Endothelial cell of umbilical vein (primary cell): ENCODE measurements around the gene MTA1. TPM values are rescaled to one million over a fixed set of nuclear protein-coding genes. Genes with fewer than 3 reads are reported as not detected.

Experiments
- BruUV-seq: library from RNA; stranded (reverse); fragments of 400-500 nt; replicated peaks from 2 replicates; lab custom pipeline; 2021; lab: Mats Ljungman, UMichigan
- CTCF ChIA-PET: fragments of 300-600, 350-600 bp; sonication (Branson Sonifier 250); formaldehyde crosslinking; loops from one replicate; lab custom pipeline; 2021; ENCODE audit warnings: antibody characterized with exemption, inconsistent platforms; lab: Charles Lee
- POLR2A ChIA-PET: fragments of 300-600, 350-600 bp; sonication (Branson Sonifier 250); formaldehyde crosslinking; loops from one replicate; lab custom pipeline; 2021; ENCODE audit warnings: antibody characterized with exemption, inconsistent platforms; lab: Charles Lee
- DNase-seq: peaks from one replicate; pipeline ENCODE4 v3.0.0-alpha.2; 2011; ENCODE audit warnings: low read depth, low spot score
- FAIRE-seq: peaks from 2 replicates; lab custom pipeline; 2011; peaks lifted over from hg19 to GRCh38; lab: Jason Lieb, UNC
- H2AFZ ChIP-seq: 2 replicates; pipeline ENCODE4 v1.6.0; 2012; ENCODE audit warnings: low read depth, low read length, control low read depth, inconsistent platforms
- H3K27ac ChIP-seq: 2 replicates; pipeline ENCODE4 v1.5.1; 2011; ENCODE audit warnings: low read depth, mild to moderate bottlenecking, control low read depth, low read length, moderate library complexity; ENCODE audit not compliant: insufficient read depth
- H3K27me3 ChIP-seq, 2 experiments: 2 replicates each; pipeline versions ENCODE4 v1.6.0 to v1.6.1; 2011; ENCODE audit warnings: low read length in 2 of 2, mixed read lengths in 1 of 2; ENCODE audit not compliant: control insufficient read depth in 2 of 2, insufficient read depth in 2 of 2
- H3K36me3 ChIP-seq, 2 experiments: 2 replicates in 1 of 2; 3 replicates in 1 of 2; pipeline ENCODE4 v1.5.1; 2011; ENCODE audit warnings: low read length in 2 of 2, mild to moderate bottlenecking in 1 of 2, moderate library complexity in 1 of 2; ENCODE audit not compliant: control insufficient read depth in 2 of 2, insufficient read depth in 2 of 2; ENCODE audit errors: extremely low read depth in 1 of 2
- H3K4me1 ChIP-seq: 3 replicates; pipeline ENCODE4 v1.5.1; 2011; ENCODE audit warnings: mild to moderate bottlenecking, low read length; ENCODE audit not compliant: control insufficient read depth, insufficient read depth; ENCODE audit errors: extremely low read depth
- H3K4me2 ChIP-seq: 2 replicates; pipeline ENCODE4 v1.6.1; 2011; ENCODE audit warnings: low read length, control low read depth, mixed read lengths; ENCODE audit not compliant: insufficient read depth
- H3K4me3 ChIP-seq, 3 experiments: fragments of 200-600 bp in 1 of 3; sonication (generic), shearing (Covaris generic) in 1 of 3; replicated peaks in 1 of 3; 2 replicates each; pipeline ENCODE4 v1.5.1; 2011 to 2016; ENCODE audit warnings: control low read depth in 3 of 3, low read length in 3 of 3, mild to moderate bottlenecking in 2 of 3, inconsistent platforms in 1 of 3, low read depth in 1 of 3, moderate library complexity in 1 of 3; ENCODE audit not compliant: insufficient read depth in 1 of 3
- H3K79me2 ChIP-seq: 2 replicates; pipeline ENCODE4 v1.6.0; 2012; ENCODE audit warnings: low read length, inconsistent platforms; ENCODE audit not compliant: control insufficient read depth, insufficient read depth
- H3K9ac ChIP-seq: replicated peaks from 2 replicates; pipeline ENCODE3; 2011; ENCODE audit warnings: low read length, control low read depth; ENCODE audit not compliant: insufficient read depth; ENCODE audit errors: extremely low read depth
- H3K9me1 ChIP-seq: replicated peaks from 3 replicates; pipeline ENCODE4 v1.6.0; 2011; ENCODE audit warnings: mild to moderate bottlenecking, low read length; ENCODE audit not compliant: control insufficient read depth, insufficient read depth; ENCODE audit errors: extremely low read depth
- H3K9me3 ChIP-seq: replicated peaks from 2 replicates; pipeline ENCODE4 v1.5.1; 2012; ENCODE audit warnings: low read length, inconsistent platforms; ENCODE audit not compliant: control insufficient read depth, insufficient read depth
- H4K20me1 ChIP-seq: replicated peaks from 2 replicates; pipeline ENCODE3; 2011; ENCODE audit warnings: mild to moderate bottlenecking, low read length; ENCODE audit not compliant: control insufficient read depth, insufficient read depth; ENCODE audit errors: extremely low read depth
- EZH2 ChIP-seq: IDR thresholded peaks from 2 replicates; pipeline ENCODE4 v1.6.1; 2012; ENCODE audit warnings: borderline replicate concordance, low read depth, mild to moderate bottlenecking, moderate library complexity, low read length, inconsistent platforms; ENCODE audit not compliant: severe bottlenecking
- GATA2 ChIP-seq: IDR thresholded peaks from 2 replicates; pipeline ENCODE4 v1.7.0; 2011; ENCODE audit warnings: low read depth, mild to moderate bottlenecking, moderate library complexity, mixed read lengths, low read length; ENCODE audit not compliant: insufficient read length, insufficient read depth
- JUN ChIP-seq: IDR thresholded peaks from 2 replicates; pipeline ENCODE4 v1.6.1; 2011; ENCODE audit warnings: borderline replicate concordance, low read depth; ENCODE audit not compliant: insufficient read length, insufficient read depth
- MYC ChIP-seq: IDR thresholded peaks from one replicate; pipeline ENCODE4 v1.6.1; 2011; ENCODE audit warnings: mild to moderate bottlenecking, low read depth, low read length
- POLR2A ChIP-seq: IDR thresholded peaks from 2 replicates; pipeline ENCODE4 v1.6.1; 2012; ENCODE audit warnings: low read depth, mild to moderate bottlenecking, control low read depth, low read length
- POLR2AphosphoS5 ChIP-seq: IDR thresholded peaks from 2 replicates; pipeline ENCODE4 v1.6.1; 2012; ENCODE audit warnings: low read depth, mild to moderate bottlenecking, control low read depth, low read length, moderate library complexity; ENCODE audit not compliant: insufficient read depth
- dilution Hi-C: fragments of 300-500 bp; cut with MboI; formaldehyde crosslinking; loops from one replicate; pipeline ENCODE4 v1.15.0; 2019; ENCODE audit warnings: low sequenced_read_pairs; ENCODE audit not compliant: extremely low pct_ligation_motif_present
- intact Hi-C: fragments of 100-400 bp; cut with micrococcal nuclease; formaldehyde crosslinking; loops from one replicate; pipeline ENCODE4 v1.10.0; 2022
- polyA plus RNA-seq, 4 experiments: library from polyadenylated mRNA; depleted of rRNA in 3 of 4; stranded (reverse) in 3 of 4; unstranded in 1 of 4; fragments of >200 nt; gene quantifications; 2 replicates each; pipeline versions ENCODE4 v1.2.1 to v1.2.3, GENCODE V29; 2011 to 2012; ENCODE audit warnings: missing spikeins in 1 of 4
- total RNA-seq: library from RNA; stranded (reverse); gene quantifications from 2 replicates; pipeline ENCODE4 v1.2.3, GENCODE V29; 2021
- TF ChIP-seq, protein P1 (sequence below): IDR thresholded peaks from 2 replicates; pipeline ENCODE4 v1.6.1; 2011; ENCODE audit not compliant: insufficient read depth, insufficient read length
- TF ChIP-seq, protein P2 (sequence below), 2 donors: IDR thresholded peaks; 1 replicate in 1 of 2; 2 replicates in 1 of 2; pipeline ENCODE4 v1.5.1; 2011; ENCODE audit warnings: low read length in 2 of 2, mild to moderate bottlenecking in 2 of 2, moderate library complexity in 2 of 2, control low read depth in 1 of 2, inconsistent platforms in 1 of 2, low read depth in 1 of 2; ENCODE audit not compliant: insufficient read depth in 1 of 2; ENCODE audit errors: extremely low read depth in 1 of 2

The MTA1 gene
- total and polyA plus RNA-seq, 2 donors (not counting 3 experiments of a cell fraction or from before 2014, with no cell fraction given) = 85.2 to 167 TPM

DNA sequence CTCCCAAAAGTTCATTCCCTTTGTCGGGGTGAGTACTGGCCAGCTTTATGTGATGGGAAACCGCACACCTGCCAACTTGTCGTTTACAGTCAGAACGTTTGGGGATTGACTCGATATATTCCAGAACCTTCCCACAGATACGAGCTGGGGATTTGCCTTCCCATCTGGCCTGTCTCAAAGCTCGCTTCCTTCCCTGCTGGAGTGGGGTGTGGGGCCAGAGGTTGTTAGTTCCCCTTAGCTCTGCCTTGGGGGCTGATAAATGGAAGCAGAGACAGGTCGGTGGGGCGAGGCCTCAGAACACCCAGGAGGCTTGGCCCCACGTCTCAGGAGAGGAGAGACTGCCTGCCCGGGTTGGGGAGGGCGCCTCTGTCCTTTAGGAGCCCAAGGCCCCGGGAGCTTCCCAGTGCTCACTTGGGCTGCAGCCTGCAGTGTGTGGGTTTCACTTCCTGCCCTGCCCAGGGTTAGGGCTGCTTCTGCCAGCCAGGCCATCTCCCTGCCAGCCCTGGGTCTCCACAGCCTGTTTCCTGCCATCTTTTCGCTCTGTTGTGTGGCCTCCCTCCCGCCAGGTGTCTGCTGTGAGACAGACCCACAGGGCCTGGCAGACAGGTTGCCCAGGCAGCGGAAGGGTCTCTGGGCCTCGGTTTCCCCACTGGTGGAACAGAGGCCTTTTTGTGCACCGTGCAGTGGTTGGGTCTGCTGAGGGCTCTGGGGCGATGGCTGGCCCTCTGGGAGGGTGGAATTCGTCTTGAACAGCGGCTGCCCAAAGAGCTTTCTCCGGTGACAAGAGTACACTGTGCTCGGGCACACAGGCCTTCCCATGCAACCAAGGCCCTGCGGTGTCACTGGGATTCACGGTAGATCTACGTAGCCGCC is 29.4 kb upstream of the MTA1 start:
- Histone ChIP-seq H2AFZ (no peak overlapping the region), H3K4me1 (no peaks in the 10 kb centered on the region), H3K9me3 (no peaks in the 10 kb centered on the region), H3K36me3 (peaks cover 0 to 2% of the 10 kb centered on the region in 2 experiments), H3K9me1 (no peaks in the 10 kb centered on the region), H3K27me3 (no peaks in the 10 kb centered on the region), H3K4me2 (no peak overlapping the region), H3K9ac (no peak overlapping the region), H3K27ac (no peak overlapping the region), H4K20me1 (no peaks in the 10 kb centered on the region), H3K79me2 (no peaks in the 10 kb centered on the region), H3K4me3 (no peak overlapping the region)
- ChIA-PET CTCF (interaction anchor here (0.8 to 1.2 kb wide), 3 partner anchors 38 to 100 kb away, joined by 3 to 7 read pairs (median 3); no protein-coding TSS in a partner anchor), POLR2A (no interaction called here)
- intact Hi-C loops = no loop called here
- TF ChIP-seq JUN (no peak), GATA2 (no peak), EZH2 (no peak), POLR2AphosphoS5 (no peak), POLR2A (no peak), MYC (no peak)
- TF ChIP-seq, protein P1, sequence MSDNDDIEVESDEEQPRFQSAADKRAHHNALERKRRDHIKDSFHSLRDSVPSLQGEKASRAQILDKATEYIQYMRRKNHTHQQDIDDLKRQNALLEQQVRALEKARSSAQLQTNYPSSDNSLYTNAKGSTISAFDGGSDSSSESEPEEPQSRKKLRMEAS = no peak
- TF ChIP-seq, protein P2, sequence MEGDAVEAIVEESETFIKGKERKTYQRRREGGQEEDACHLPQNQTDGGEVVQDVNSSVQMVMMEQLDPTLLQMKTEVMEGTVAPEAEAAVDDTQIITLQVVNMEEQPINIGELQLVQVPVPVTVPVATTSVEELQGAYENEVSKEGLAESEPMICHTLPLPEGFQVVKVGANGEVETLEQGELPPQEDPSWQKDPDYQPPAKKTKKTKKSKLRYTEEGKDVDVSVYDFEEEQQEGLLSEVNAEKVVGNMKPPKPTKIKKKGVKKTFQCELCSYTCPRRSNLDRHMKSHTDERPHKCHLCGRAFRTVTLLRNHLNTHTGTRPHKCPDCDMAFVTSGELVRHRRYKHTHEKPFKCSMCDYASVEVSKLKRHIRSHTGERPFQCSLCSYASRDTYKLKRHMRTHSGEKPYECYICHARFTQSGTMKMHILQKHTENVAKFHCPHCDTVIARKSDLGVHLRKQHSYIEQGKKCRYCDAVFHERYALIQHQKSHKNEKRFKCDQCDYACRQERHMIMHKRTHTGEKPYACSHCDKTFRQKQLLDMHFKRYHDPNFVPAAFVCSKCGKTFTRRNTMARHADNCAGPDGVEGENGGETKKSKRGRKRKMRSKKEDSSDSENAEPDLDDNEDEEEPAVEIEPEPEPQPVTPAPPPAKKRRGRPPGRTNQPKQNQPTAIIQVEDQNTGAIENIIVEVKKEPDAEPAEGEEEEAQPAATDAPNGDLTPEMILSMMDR (IDR thresholded peaks at IDR 0.05; ENCODE audit: extremely low read depth in 1 of 2, insufficient read depth in 1 of 2, low read depth in 1 of 2, low read length in 2 of 2) = no peak
- BruUV-seq = no TSS peak
- dilution Hi-C loops = no loop called here
- DNase-seq (no peak), FAIRE-seq (no peak)
